ENCODE data around the gene MLST8.

Gene MLST8

GRCh38 chr16:2163211-2163881 lies 41.9 kb upstream of the MLST8 start:
- peaks cover 54% of the 10 kb centered on the region for H3K79me2 ChIP-seq (ENCODE audit: low read length)
- no peaks in the 10 kb centered on the region for H3K9me2 ChIP-seq (replicated peaks; ENCODE audit: insufficient read depth, low read length)
- TF ChIP-seq CTCF (IDR thresholded peaks at IDR 0.05; ENCODE audit: low read length) (no peak), EZH2 (optimal IDR thresholded peaks at IDR 0.05; ENCODE audit: low read depth, low read length) (no peak), EZH2phosphoT487 (IDR thresholded peaks at IDR 0.05; ENCODE audit: low read length) (no peak)
- H3K36me3 ChIP-seq (replicated peaks; ENCODE audit: insufficient read depth, low read length) = no peaks in the 10 kb centered on the region
- H4K20me1 ChIP-seq (ENCODE audit: insufficient read depth, low read length) = no peaks in the 10 kb centered on the region
- H3K4me2 ChIP-seq (ENCODE audit: low read depth, low read length) = no peak overlapping the region
- H3K27ac ChIP-seq (ENCODE audit: low read length) = no peak overlapping the region
- H3K9ac ChIP-seq (ENCODE audit: low read length) = no peak overlapping the region
- H2AFZ ChIP-seq (ENCODE audit: low read length) = no peak overlapping the region
- no peaks in the 10 kb centered on the region for H3K4me1 ChIP-seq (ENCODE audit: low read length)
- H3F3A ChIP-seq (ENCODE audit: insufficient read depth, low read length) = no peaks in the 10 kb centered on the region
- H3K9me3 ChIP-seq (replicated peaks; ENCODE audit: insufficient read depth, low read length) = no peaks in the 10 kb centered on the region
- H3K4me3 ChIP-seq (ENCODE audit: low read length) = no peak overlapping the region
- no peaks in the 10 kb centered on the region for H3K27me3 ChIP-seq (replicated peaks; ENCODE audit: insufficient read depth, low read length)
- no peak for DNase-seq

- no peaks in the 10 kb centered on the region for H3K27me3 ChIP-seq (replicated peaks; ENCODE audit: insufficient read depth, low read length)
- peaks cover 31% of the 10 kb centered on the region for H3K79me2 ChIP-seq (ENCODE audit: low read length)
- H3K4me2 ChIP-seq (ENCODE audit: low read depth, low read length) = no peak overlapping the region
- no peaks in the 10 kb centered on the region for H3K9me3 ChIP-seq (replicated peaks; ENCODE audit: insufficient read depth, low read length)
- no peaks in the 10 kb centered on the region for H3K9me2 ChIP-seq (replicated peaks; ENCODE audit: insufficient read depth, low read length)
- H3F3A ChIP-seq (ENCODE audit: insufficient read depth, low read length) = no peaks in the 10 kb centered on the region
- DNase-seq = no peak
- TF ChIP-seq EZH2phosphoT487 (IDR thresholded peaks at IDR 0.05; ENCODE audit: low read length) = no peak
- H4K20me1 ChIP-seq (ENCODE audit: insufficient read depth, low read length) = no peaks in the 10 kb centered on the region
- no peaks in the 10 kb centered on the region for H3K4me1 ChIP-seq (ENCODE audit: low read length)
- H3K36me3 ChIP-seq (replicated peaks; ENCODE audit: insufficient read depth, low read length) = no peaks in the 10 kb centered on the region
- H3K27ac ChIP-seq (ENCODE audit: low read length) = no peak overlapping the region
- H2AFZ ChIP-seq (ENCODE audit: low read length) = no peak overlapping the region
- no peak overlapping the region for H3K4me3 ChIP-seq (ENCODE audit: low read length)
- H3K9ac ChIP-seq (ENCODE audit: low read length) = no peak overlapping the region
Observed at GRCh38 chr16:2165861-2166260, 39.4 kb upstream of the MLST8 start.

GRCh38 chr16:2166263-2167067 lies 38.8 kb upstream of the MLST8 start:
- Histone ChIP-seq H3K4me1 (ENCODE audit: low read length) (no peaks in the 10 kb centered on the region), H3K9me3 (replicated peaks; ENCODE audit: insufficient read depth, low read length) (no peaks in the 10 kb centered on the region), H3K4me2 (ENCODE audit: low read depth, low read length) (no peak overlapping the region), H3K79me2 (ENCODE audit: low read length) (peaks cover 26% of the 10 kb centered on the region), H3K9me2 (replicated peaks; ENCODE audit: insufficient read depth, low read length) (no peaks in the 10 kb centered on the region), H3K4me3 (ENCODE audit: low read length) (no peak overlapping the region), H3F3A (ENCODE audit: insufficient read depth, low read length) (no peaks in the 10 kb centered on the region), H3K27ac (ENCODE audit: low read length) (no peak overlapping the region), H3K27me3 (replicated peaks; ENCODE audit: insufficient read depth, low read length) (no peaks in the 10 kb centered on the region), H4K20me1 (ENCODE audit: insufficient read depth, low read length) (no peaks in the 10 kb centered on the region), H2AFZ (ENCODE audit: low read length) (no peak overlapping the region), H3K9ac (ENCODE audit: low read length) (no peak overlapping the region), H3K36me3 (replicated peaks; ENCODE audit: insufficient read depth, low read length) (no peaks in the 10 kb centered on the region)
- TF ChIP-seq EZH2phosphoT487 (IDR thresholded peaks at IDR 0.05; ENCODE audit: low read length) (no peak), EZH2 (optimal IDR thresholded peaks at IDR 0.05; ENCODE audit: low read depth, low read length) (no peak), CTCF (IDR thresholded peaks at IDR 0.05; ENCODE audit: low read length) (no peak)
- DNase-seq = no peak
